ENCODE measurements around the gene ZNF334. TPM values are rescaled to one million over a fixed set of nuclear protein-coding genes. Genes with fewer than 3 reads are reported as not detected.

The ZNF334 gene
- total RNA-seq, 1 donor from 2014 or later = 21.4 TPM

- no peak overlapping the region for H3K4me3 Mint-ChIP-seq
- H3K4me1 Mint-ChIP-seq = peaks cover 4% of the 10 kb centered on the region
- no peaks in the 10 kb centered on the region for H3K9me3 Mint-ChIP-seq
- no peaks in the 10 kb centered on the region for H3K27me3 Mint-ChIP-seq (ENCODE audit: low read depth)
- TF ChIP-seq CTCF (conservative IDR thresholded peaks at IDR 0.05) = no peak
- no peaks in the 10 kb centered on the region for H3K36me3 Mint-ChIP-seq (ENCODE audit: low read depth)
- no peak for DNase-seq (ENCODE audit: low read depth, low spot score)
- no peak overlapping the region for H3K27ac Mint-ChIP-seq (ENCODE audit: unreplicated experiment)
Measured at GRCh38 chr20:46558511-46558959, 45.2 kb upstream of the ZNF334 start.

GRCh38 chr20:46557231-46557956, 44.0 kb upstream of the ZNF334 start:
- Mint-ChIP-seq H3K36me3 (ENCODE audit: low read depth) (no peaks in the 10 kb centered on the region), H3K27me3 (ENCODE audit: low read depth) (no peaks in the 10 kb centered on the region), H3K27ac (ENCODE audit: unreplicated experiment) (no peak overlapping the region), H3K4me1 (peaks cover 14% of the 10 kb centered on the region), H3K9me3 (no peaks in the 10 kb centered on the region), H3K4me3 (no peak overlapping the region)
- TF ChIP-seq CTCF (conservative IDR thresholded peaks at IDR 0.05) = no peak
- no peak for DNase-seq (ENCODE audit: low read depth, low spot score)

- peaks cover 25% of the 10 kb centered on the region for H3K4me1 Mint-ChIP-seq
Measured at GRCh38 chr20:46555370-46555956, 42.1 kb upstream of the ZNF334 start.

GRCh38 chr20:46554828-46555227, 41.5 kb upstream of the ZNF334 start:
- H3K36me3 Mint-ChIP-seq (ENCODE audit: low read depth) = no peaks in the 10 kb centered on the region
- no peaks in the 10 kb centered on the region for H3K9me3 Mint-ChIP-seq
- peaks cover 25% of the 10 kb centered on the region for H3K4me1 Mint-ChIP-seq
- no peak overlapping the region for H3K4me3 Mint-ChIP-seq
- no peaks in the 10 kb centered on the region for H3K27me3 Mint-ChIP-seq (ENCODE audit: low read depth)
- no peak for TF ChIP-seq CTCF (conservative IDR thresholded peaks at IDR 0.05)
- no peak overlapping the region for H3K27ac Mint-ChIP-seq (ENCODE audit: unreplicated experiment)
- no peak for DNase-seq (ENCODE audit: low read depth, low spot score)

More at GRCh38 chr20:46555370-46555956, 42.1 kb upstream of the ZNF334 start:
- no peak overlapping the region for H3K4me3 Mint-ChIP-seq
- no peaks in the 10 kb centered on the region for H3K36me3 Mint-ChIP-seq (ENCODE audit: low read depth)
- H3K27ac Mint-ChIP-seq (ENCODE audit: unreplicated experiment) = no peak overlapping the region
- H3K27me3 Mint-ChIP-seq (ENCODE audit: low read depth) = no peaks in the 10 kb centered on the region
- DNase-seq (ENCODE audit: low read depth, low spot score) = no peak
- H3K9me3 Mint-ChIP-seq = no peaks in the 10 kb centered on the region
- no peak for TF ChIP-seq CTCF (conservative IDR thresholded peaks at IDR 0.05)

- Mint-ChIP-seq H3K9me3 (no peaks in the 10 kb centered on the region), H3K27me3 (ENCODE audit: low read depth) (no peaks in the 10 kb centered on the region), H3K4me1 (peaks cover 25% of the 10 kb centered on the region), H3K27ac (ENCODE audit: unreplicated experiment) (no peak overlapping the region), H3K4me3 (no peak overlapping the region), H3K36me3 (ENCODE audit: low read depth) (no peaks in the 10 kb centered on the region)
- DNase-seq (ENCODE audit: low read depth, low spot score) = no peak
- no peak for TF ChIP-seq CTCF (conservative IDR thresholded peaks at IDR 0.05)
Measured at GRCh38 chr20:46553926-46554325, 40.6 kb upstream of the ZNF334 start.

All from neural crest cell (in vitro differentiated cells).